ENCODE data around the gene NAGPA. TPM values are rescaled to one million over a fixed set of nuclear protein-coding genes. Genes with fewer than 3 reads are reported as not detected.

Gene NAGPA
- total RNA-seq, 1 donor from 2014 or later: 18.0 TPM

DNA sequence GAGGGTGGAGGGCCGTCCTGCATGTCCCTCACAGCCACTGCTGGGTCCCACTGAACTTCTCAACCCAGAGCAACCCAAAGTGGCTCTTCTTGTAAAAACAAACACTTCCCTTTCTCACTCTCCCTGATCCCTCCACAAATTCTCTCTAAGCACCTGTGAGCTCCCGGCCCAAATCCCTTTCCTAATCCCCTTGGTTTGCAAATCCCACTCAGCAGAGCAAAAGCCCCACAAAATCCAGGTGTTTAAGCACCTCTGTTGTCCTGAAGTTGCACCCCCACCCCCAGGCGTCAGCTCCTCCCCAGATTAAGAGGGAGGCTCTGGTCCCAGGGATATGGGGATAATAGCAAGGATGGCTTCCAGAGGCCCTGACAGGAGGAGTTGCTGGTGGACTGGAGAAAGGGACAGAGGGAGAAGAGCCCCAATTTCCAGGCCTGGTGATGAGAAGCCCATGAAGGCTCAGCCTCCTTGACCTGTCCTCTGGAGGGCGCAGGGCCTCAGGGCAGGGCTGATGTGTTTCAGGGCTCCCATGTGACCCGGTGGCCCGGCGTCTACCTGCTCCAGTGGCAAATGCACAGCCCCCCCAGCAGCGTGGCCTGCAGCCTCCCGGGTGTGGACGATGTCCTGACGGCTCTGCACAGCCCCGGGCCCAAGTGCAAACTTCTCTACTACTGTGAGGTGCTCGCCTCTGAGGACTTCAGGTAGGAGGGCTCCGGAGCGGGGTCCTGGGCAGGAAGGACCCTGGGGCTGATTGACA lies 23.0 kb downstream of the NAGPA start:
- Mint-ChIP-seq H3K4me1 (ENCODE audit: unreplicated experiment) (no peaks in the 10 kb centered on the region), H3K36me3 (no peaks in the 10 kb centered on the region), H3K9me3 (no peaks in the 10 kb centered on the region), H3K27ac (no peak overlapping the region), H3K27me3 (peaks cover 26% of the 10 kb centered on the region), H3K4me3 (no peak overlapping the region)
- TF ChIP-seq CTCF (conservative IDR thresholded peaks at IDR 0.05): no peak
- DNase-seq (ENCODE audit: extremely low spot score, unreplicated experiment): no peak

GRCh38 chr16:5008311-5008731 lies 25.4 kb downstream of the NAGPA start:
- Mint-ChIP-seq H3K27me3 (peaks cover 30% of the 10 kb centered on the region), H3K9me3 (no peaks in the 10 kb centered on the region), H3K4me3 (no peak overlapping the region), H3K36me3 (no peaks in the 10 kb centered on the region), H3K4me1 (ENCODE audit: unreplicated experiment) (no peaks in the 10 kb centered on the region), H3K27ac (no peak overlapping the region)
- DNase-seq (ENCODE audit: extremely low spot score, unreplicated experiment): no peak
- no peak for TF ChIP-seq CTCF (conservative IDR thresholded peaks at IDR 0.05)

GRCh38 chr16:5007256-5007655 lies 26.5 kb downstream of the NAGPA start:
- no peak for TF ChIP-seq CTCF (conservative IDR thresholded peaks at IDR 0.05)
- no peaks in the 10 kb centered on the region for H3K4me1 Mint-ChIP-seq (ENCODE audit: unreplicated experiment)

GRCh38 chr16:5006348-5007193 lies 27.2 kb downstream of the NAGPA start:
- H3K36me3 Mint-ChIP-seq: no peaks in the 10 kb centered on the region
- no peaks in the 10 kb centered on the region for H3K9me3 Mint-ChIP-seq
- H3K27ac Mint-ChIP-seq: no peak overlapping the region

More at GRCh38 chr16:5007256-5007655, 26.5 kb downstream of the NAGPA start:
- Mint-ChIP-seq H3K36me3 (no peaks in the 10 kb centered on the region), H3K27ac (no peak overlapping the region), H3K4me3 (no peak overlapping the region), H3K9me3 (no peaks in the 10 kb centered on the region), H3K27me3 (peaks cover 29% of the 10 kb centered on the region)
- DNase-seq (ENCODE audit: extremely low spot score, unreplicated experiment): no peak

GRCh38 chr16:5005916-5006315 lies 27.8 kb downstream of the NAGPA start:
- no peak for DNase-seq (ENCODE audit: extremely low spot score, unreplicated experiment)
- no peak for TF ChIP-seq CTCF (conservative IDR thresholded peaks at IDR 0.05)
- H3K4me3 Mint-ChIP-seq: no peak overlapping the region
- H3K27ac Mint-ChIP-seq: no peak overlapping the region
- H3K9me3 Mint-ChIP-seq: no peaks in the 10 kb centered on the region
- no peaks in the 10 kb centered on the region for H3K36me3 Mint-ChIP-seq
- H3K4me1 Mint-ChIP-seq (ENCODE audit: unreplicated experiment): no peaks in the 10 kb centered on the region
- peaks cover 21% of the 10 kb centered on the region for H3K27me3 Mint-ChIP-seq

More at GRCh38 chr16:5006348-5007193, 27.2 kb downstream of the NAGPA start:
- no peak for DNase-seq (ENCODE audit: extremely low spot score, unreplicated experiment)
- no peak overlapping the region for H3K4me3 Mint-ChIP-seq
- peaks cover 22% of the 10 kb centered on the region for H3K27me3 Mint-ChIP-seq
- no peaks in the 10 kb centered on the region for H3K4me1 Mint-ChIP-seq (ENCODE audit: unreplicated experiment)
- TF ChIP-seq CTCF (conservative IDR thresholded peaks at IDR 0.05): no peak
